GM12878 (cell line): ENCODE measurements around the gene FAM171A1. TPM values are rescaled to one million over a fixed set of nuclear protein-coding genes. Genes with fewer than 3 reads are reported as not detected.

ENCODE experiments used
- ATAC-seq: fragments of 200-7000 bp; cut with Tn5 transposase; 3 replicates; pipeline ENCODE4 v1.9.1; 2020; ENCODE audit warnings: mild to moderate bottlenecking, moderate library complexity
- BruUV-seq: library from RNA; stranded (reverse); fragments of 400-500 nt; replicated peaks from 2 replicates; lab custom pipeline; 2021; lab: Mats Ljungman, UMichigan
- CTCF ChIA-PET: fragments of 300-600 bp; sonication (Branson Sonifier 250); formaldehyde crosslinking; extraction: SDS; loops from one replicate; lab custom pipeline; 2021; ENCODE audit warnings: inconsistent platforms; lab: Yijun Ruan, JAX
- POLR2A ChIA-PET: fragments of 350-600 bp; formaldehyde crosslinking; extraction: SDS; loops from one replicate; lab custom pipeline; 2021; ENCODE audit warnings: inconsistent platforms; lab: Charles Lee
- RAD21 ChIA-PET: fragments of 300-600 bp; sonication (Branson Sonifier 250); formaldehyde crosslinking; loops from one replicate; lab custom pipeline; 2023; ENCODE audit warnings: antibody characterized with exemption; ENCODE audit not compliant: unreplicated experiment; lab: Charles Lee
- SMC1A ChIA-PET: fragments of 300-600 bp; sonication (Branson Sonifier 250); formaldehyde crosslinking; loops from one replicate; lab custom pipeline; 2023; ENCODE audit not compliant: unreplicated experiment, uncharacterized antibody; lab: Charles Lee
- DNase-seq: peaks from one replicate; pipeline ENCODE4 v3.0.0-alpha.2; 2011; ENCODE audit warnings: low read depth, low spot score
- FAIRE-seq: peaks from 3 replicates; lab custom pipeline; 2011; peaks lifted over from hg19 to GRCh38; lab: Jason Lieb, UNC
- H2AFZ ChIP-seq: 2 replicates; pipeline ENCODE4 v1.6.0; 2011; ENCODE audit warnings: low read depth, low read length, control low read depth; ENCODE audit not compliant: control insufficient read depth
- H3K27ac ChIP-seq: 2 replicates; pipeline ENCODE4 v1.5.1; 2011; ENCODE audit warnings: control low read depth; ENCODE audit not compliant: control insufficient read depth, insufficient read depth
- H3K27me3 ChIP-seq, 2 experiments: replicated peaks in 1 of 2; 2 replicates each; pipeline versions ENCODE4 v1.6.0 to v1.6.1; 2011; ENCODE audit warnings: low read length in 1 of 2; ENCODE audit not compliant: control insufficient read depth in 2 of 2, insufficient read depth in 2 of 2
- H3K36me3 ChIP-seq, 2 experiments: 2 replicates each; pipeline ENCODE4 v1.5.1; 2011; ENCODE audit warnings: low read length in 1 of 2; ENCODE audit not compliant: control insufficient read depth in 2 of 2, insufficient read depth in 2 of 2
- H3K4me1 ChIP-seq: 2 replicates; pipeline ENCODE4 v1.6.1; 2011; ENCODE audit warnings: mild to moderate bottlenecking, low read length, moderate library complexity, mixed read lengths; ENCODE audit not compliant: control insufficient read depth, insufficient read depth
- H3K4me2 ChIP-seq: 2 replicates; pipeline ENCODE4 v1.6.0; 2011; ENCODE audit warnings: control low read depth; ENCODE audit not compliant: control insufficient read depth, insufficient read depth
- H3K4me3 ChIP-seq: fragments of 200-600 bp; sonication (generic); 2 replicates; pipeline ENCODE4 v1.5.1; 2016
- H3K79me2 ChIP-seq: 2 replicates; pipeline ENCODE4 v1.6.0; 2011; ENCODE audit warnings: low read length; ENCODE audit not compliant: control insufficient read depth, insufficient read depth
- H3K9ac ChIP-seq: 2 replicates; pipeline ENCODE4 v1.8.0; 2011; ENCODE audit warnings: low read length, control low read depth, mixed read lengths; ENCODE audit not compliant: control insufficient read depth, insufficient read depth
- H3K9me3 ChIP-seq: replicated peaks from 3 replicates; pipeline ENCODE4 v1.5.1; 2011; ENCODE audit warnings: mild to moderate bottlenecking, low read length; ENCODE audit not compliant: control insufficient read depth, insufficient read depth
- H4K20me1 ChIP-seq: 2 replicates; pipeline ENCODE4 v1.6.0; 2011; ENCODE audit not compliant: control insufficient read depth, insufficient read depth
- ATF7 ChIP-seq: fragments of 450-650 bp; IDR thresholded peaks from 2 replicates; pipeline ENCODE4 v1.6.1; 2016; ENCODE audit warnings: low read depth, mild to moderate bottlenecking
- BCLAF1 ChIP-seq: fragments of 450-650 bp; IDR thresholded peaks from 2 replicates; pipeline ENCODE4 v1.6.1; 2017; ENCODE audit warnings: antibody characterized with exemption, mild to moderate bottlenecking, moderate library complexity
- CHD1 ChIP-seq: IDR thresholded peaks from 2 replicates; pipeline ENCODE4 v1.6.1; 2012; ENCODE audit warnings: low read depth, low read length, improper control_type of control experiment
- CHD2 ChIP-seq: IDR thresholded peaks from 2 replicates; pipeline ENCODE4 v1.6.1; 2011; ENCODE audit warnings: low read depth, low read length, improper control_type of control experiment, borderline replicate concordance
- EP300 ChIP-seq, 2 experiments: fragments of 150-350 bp in 1 of 2; IDR thresholded peaks; 2 replicates each; pipeline ENCODE4 v1.6.1; 2011 to 2012; ENCODE audit warnings: low read depth in 2 of 2, low read length in 2 of 2, borderline replicate concordance in 1 of 2, improper control_type of control experiment in 1 of 2, inconsistent platforms in 1 of 2; ENCODE audit not compliant: control insufficient read depth in 1 of 2
- EZH2 ChIP-seq: IDR thresholded peaks from 2 replicates; pipeline ENCODE4 v1.6.1; 2012; ENCODE audit warnings: low read depth, mild to moderate bottlenecking, control low read depth, inconsistent platforms, low read length, borderline replicate concordance; ENCODE audit not compliant: control insufficient read depth
- GATAD2B ChIP-seq: fragments of 450-650 bp; conservative IDR thresholded peaks from 2 replicates; pipeline ENCODE4 v1.6.1; 2017; ENCODE audit warnings: low read depth, mild to moderate bottlenecking, moderate library complexity
- HDAC6 ChIP-seq: fragments of 200-600 bp; sonication (generic); IDR thresholded peaks from one replicate; pipeline ENCODE4 v1.8.0; 2017; ENCODE audit warnings: antibody characterized with exemption; ENCODE audit not compliant: unreplicated experiment
- MTA3 ChIP-seq: IDR thresholded peaks from 2 replicates; pipeline ENCODE4 v1.6.1; 2012; ENCODE audit warnings: low read length, inconsistent platforms, borderline replicate concordance
- NR2C1 ChIP-seq: fragments of 450-650 bp; IDR thresholded peaks from 2 replicates; pipeline ENCODE4 v1.6.1; 2017; ENCODE audit warnings: antibody characterized with exemption, mild to moderate bottlenecking, moderate library complexity
- PAX5 ChIP-seq: IDR thresholded peaks from 2 replicates; pipeline ENCODE4 v1.6.1; 2011; ENCODE audit warnings: low read depth, low read length, borderline replicate concordance
- RB1 ChIP-seq: fragments of 450-650 bp; formaldehyde crosslinking; IDR thresholded peaks from 2 replicates; pipeline ENCODE4 v1.6.1; 2017; ENCODE audit warnings: mild to moderate bottlenecking, borderline replicate concordance
- RCOR1 ChIP-seq: conservative IDR thresholded peaks from 2 replicates; pipeline ENCODE4 v1.6.1; 2012; ENCODE audit warnings: low read depth, low read length, improper control_type of control experiment
- RELB ChIP-seq: fragments of 450-650 bp; IDR thresholded peaks from 2 replicates; pipeline ENCODE4 v1.6.1; 2017; ENCODE audit warnings: low read depth, mild to moderate bottlenecking, moderate library complexity
- SMAD5 ChIP-seq: IDR thresholded peaks from 2 replicates; pipeline ENCODE4 v1.6.1; 2016; ENCODE audit warnings: antibody characterized with exemption, low read depth
- SMC3 ChIP-seq: IDR thresholded peaks from 2 replicates; pipeline ENCODE4 v1.6.1; 2011; ENCODE audit warnings: low read length, improper control_type of control experiment, borderline replicate concordance
- TCF3 ChIP-seq: IDR thresholded peaks from 2 replicates; pipeline ENCODE4 v1.6.1; 2012; ENCODE audit warnings: low read depth, mild to moderate bottlenecking, low read length, borderline replicate concordance; ENCODE audit not compliant: insufficient read depth
- YBX1 ChIP-seq: fragments of 450-650 bp; IDR thresholded peaks from 2 replicates; pipeline ENCODE4 v1.6.1; 2016; ENCODE audit warnings: antibody characterized with exemption
- WGBS: methylation state at CpG from one replicate; pipeline ENCODE4 v1.1.6; 2016; ENCODE audit warnings: low lambda C conversion rate; ENCODE audit not compliant: insufficient replicate concordance, insufficient coverage; ENCODE audit errors: missing lambda C conversion rate; 5-methylcytosine and 5-hydroxymethylcytosine counted together
- in situ Hi-C: fragments of 300-500 bp; cut with MboI; formaldehyde crosslinking; loops from 9 replicates; pipeline ENCODE4 v1.14.3; 2018; ENCODE audit warnings: mixed read lengths
- intact Hi-C: fragments of 100-400 bp; cut with micrococcal nuclease; formaldehyde crosslinking; loops from one replicate; pipeline ENCODE4 v1.14.2; 2022; ENCODE audit not compliant: unreplicated experiment
- polyA plus RNA-seq, 11 experiments: library from polyadenylated mRNA; depleted of rRNA in 4 of 11; unstranded in 6 of 11; stranded (reverse) in 5 of 11; fragments of >200 nt; fragmentation: Nextera tagmentation in 4 of 11; fragmentation: Illumina TruSeq in 1 of 11; extraction: Ambion mirVana in 4 of 11; extraction: Trizol in 1 of 11; gene quantifications; 1 replicate in 1 of 11; 2 replicates in 10 of 11; pipeline versions ENCODE4 v1.2.1 to v1.2.3, GENCODE V29; 2011 to 2016; ENCODE audit warnings: inconsistent platforms in 2 of 11, missing spikeins in 2 of 11, low read depth in 1 of 11
- total RNA-seq, 4 experiments: library from RNA; depleted of rRNA in 3 of 4; stranded (reverse); fragments of >200 nt in 3 of 4; fragmentation: Illumina TruSeq in 1 of 4; extraction: Trizol in 1 of 4; gene quantifications; 2 replicates each; pipeline versions ENCODE4 v1.2.1 to v1.2.3, GENCODE V29; 2013 to 2021

FAM171A1 gene
- total and polyA plus RNA-seq, 10 of the 15 experiments (the other 5 are each of a cell fraction or from before 2014, with no cell fraction given), result 0.05 to 0.28 (median 0.10) TPM; not detected in 1

- ChIA-PET SMC1A (no interaction called here), CTCF (no interaction called here), POLR2A (no interaction called here), RAD21 (interaction anchor here (0.6 kb wide), 1 partner anchor 1492 kb away, joined by 3 read pairs; no protein-coding TSS in a partner anchor)
- 73% methylated on average over 17 of the region's 17 CpGs for WGBS
- ATAC-seq, result no peak
- Histone ChIP-seq H3K4me3 (no peak overlapping the region), H3K9me3 (no peaks in the 10 kb centered on the region), H4K20me1 (no peaks in the 10 kb centered on the region), H2AFZ (no peak overlapping the region), H3K9ac (no peak overlapping the region), H3K4me2 (no peak overlapping the region), H3K79me2 (no peaks in the 10 kb centered on the region), H3K27me3 (no peaks in the 10 kb centered on the region), H3K36me3 (no peaks in the 10 kb centered on the region), H3K4me1 (no peaks in the 10 kb centered on the region), H3K27ac (no peak overlapping the region)
- no TSS peak for BruUV-seq
- FAIRE-seq, result no peak
- in situ Hi-C loops, result no loop called here
- intact Hi-C loops, result no loop called here
- no peak for DNase-seq
- no peak for TF ChIP-seq EP300 (IDR thresholded peaks at IDR 0.05; ENCODE audit: borderline replicate concordance in 1 of 2, control insufficient read depth in 1 of 2, low read depth in 2 of 2, low read length in 2 of 2)
- no peak for TF ChIP-seq CHD2
- no peak for TF ChIP-seq SMAD5
- TF ChIP-seq HDAC6, result no peak
- TF ChIP-seq PAX5, result no peak
- no peak for TF ChIP-seq RCOR1
- no peak for TF ChIP-seq EZH2
- no peak for TF ChIP-seq GATAD2B
- no peak for TF ChIP-seq RELB
- no peak for TF ChIP-seq ATF7
- TF ChIP-seq TCF3, result no peak
- no peak for TF ChIP-seq RB1
- TF ChIP-seq BCLAF1, result no peak
- no peak for TF ChIP-seq NR2C1
- no peak for TF ChIP-seq MTA3
- no peak for TF ChIP-seq SMC3
- TF ChIP-seq CHD1, result no peak
- no peak for TF ChIP-seq YBX1
Observed at GRCh38 chr10:15214237-15214636, 156.9 kb downstream of the FAM171A1 start.
